Left renal cortex interstitium (tissue), 4 donors: ENCODE results near the gene CALM1. TPM values are rescaled to one million over a fixed set of nuclear protein-coding genes. Genes with fewer than 3 reads are reported as not detected.
"Not testable (repeated sequence)": the region's sequence is repeated elsewhere in the genome, so short reads cannot be mapped to it uniquely, and the experiment has no call there.

ENCODE experiments used
- DNase-seq, 4 donors: peaks; one replicate each; pipeline ENCODE4 v3.0.0-alpha.2; 2013; ENCODE audit warnings: low read depth in 4 of 4, low spot score in 2 of 4, missing footprints in 1 of 4
- polyA plus RNA-seq, 4 donors: library from polyadenylated mRNA; unstranded; fragments of 120-200 nt; gene quantifications; one replicate each; pipeline ENCODE4 v1.2.1, GENCODE V29; 2013; ENCODE audit not compliant: insufficient read length in 4 of 4

The CALM1 gene
- polyA plus RNA-seq, 4 donors, result 303 to 405 (median 345) TPM

- DNase-seq, result peak; percentile 97 to 99 (median 98)
These were observed 13.6 kb upstream of the CALM1 start for GRCh38 chr14:90383126-90383730.

GRCh38 chr14:90383731-90384542, 12.9 kb upstream of the CALM1 start:
- no peak for DNase-seq

GRCh38 chr14:90384543-90384911, 12.3 kb upstream of the CALM1 start:
- DNase-seq, result no peak

- no peak for DNase-seq
These were observed 10.5 kb upstream of the CALM1 start for GRCh38 chr14:90386321-90386720.

- DNase-seq, result no peak
These were observed 9.5 kb upstream of the CALM1 start for GRCh38 chr14:90387206-90387760.

- no peak for DNase-seq
These were observed 8.4 kb upstream of the CALM1 start for GRCh38 chr14:90388437-90388836.

- no peak for DNase-seq
These were observed 7.8 kb upstream of the CALM1 start for GRCh38 chr14:90388982-90389381.

- DNase-seq, result no peak
These were observed 2.9 kb upstream of the CALM1 start for GRCh38 chr14:90393966-90394365.

GRCh38 chr14:90394782-90395181, 2.0 kb upstream of the CALM1 start:
- DNase-seq, result not testable (repeated sequence)

GRCh38 chr14:90397425-90398314, 841 bp downstream of the CALM1 start:
- no peak for DNase-seq

GRCh38 chr14:90398315-90398839, 1.5 kb downstream of the CALM1 start:
- DNase-seq, result no peak

GRCh38 chr14:90398841-90399540, 2.2 kb downstream of the CALM1 start:
- DNase-seq, result no peak

- DNase-seq, result peak in 1 of 4 donors; percentile 90
These were observed 3.0 kb downstream of the CALM1 start for GRCh38 chr14:90399541-90400444.

- no peak for DNase-seq
These were observed 4.2 kb downstream of the CALM1 start for GRCh38 chr14:90400904-90401561.

GRCh38 chr14:90402016-90402415, 5.2 kb downstream of the CALM1 start:
- no peak for DNase-seq

- DNase-seq, result no peak
These were observed 6.2 kb downstream of the CALM1 start for GRCh38 chr14:90403065-90403464.

- no peak for DNase-seq
These were observed 8.3 kb downstream of the CALM1 start for GRCh38 chr14:90405101-90405500.

GRCh38 chr14:90405755-90406154, 8.9 kb downstream of the CALM1 start:
- no peak for DNase-seq
